Smooth muscle cell (in vitro differentiated cells): Measurements from ENCODE around the gene ST6GAL2. TPM values are rescaled to one million over a fixed set of nuclear protein-coding genes. Genes with fewer than 3 reads are reported as not detected.

ENCODE experiments used
- DNase-seq: peaks from one replicate; lab custom pipeline; 2025; ENCODE audit not compliant: unreplicated experiment; lab: John Stamatoyannopoulos, UW
- H2AFZ ChIP-seq: fragments of 200-600 bp; sonication (generic); 2 replicates; pipeline ENCODE4 v1.6.0; 2016; ENCODE audit warnings: antibody characterized with exemption, low read depth, mild to moderate bottlenecking
- H3F3A ChIP-seq: fragments of 200-600 bp; sonication (generic); 2 replicates; pipeline ENCODE4 v1.6.0; 2017; ENCODE audit warnings: antibody characterized with exemption, low read depth
- H3K27ac ChIP-seq: fragments of 200-600 bp; sonication (generic); 2 replicates; pipeline ENCODE4 v1.5.1; 2016; ENCODE audit warnings: low read depth, mild to moderate bottlenecking
- H3K27me3 ChIP-seq: fragments of 200-600 bp; sonication (generic); 2 replicates; pipeline ENCODE4 v1.6.1; 2016; ENCODE audit warnings: low read depth, mild to moderate bottlenecking
- H3K36me3 ChIP-seq: fragments of 200-600 bp; sonication (generic); 2 replicates; pipeline ENCODE4 v1.5.1; 2016; ENCODE audit warnings: low read depth
- H3K4me1 ChIP-seq: fragments of 200-600 bp; sonication (generic); 2 replicates; pipeline ENCODE4 v1.5.1; 2016; ENCODE audit warnings: low read depth
- H3K4me2 ChIP-seq: fragments of 200-600 bp; sonication (generic); 2 replicates; pipeline ENCODE4 v1.6.0; 2016; ENCODE audit warnings: mild to moderate bottlenecking
- H3K4me3 ChIP-seq: fragments of 200-600 bp; sonication (generic); 2 replicates; pipeline ENCODE4 v1.5.1; 2016; ENCODE audit warnings: mild to moderate bottlenecking
- H3K79me2 ChIP-seq: fragments of 200-600 bp; sonication (generic); 2 replicates; pipeline ENCODE4 v1.6.0; 2016; ENCODE audit warnings: low read depth, mild to moderate bottlenecking
- H3K9ac ChIP-seq: fragments of 200-600 bp; sonication (generic); 2 replicates; pipeline ENCODE4 v1.6.0; 2016; ENCODE audit warnings: low read depth
- H3K9me3 ChIP-seq: fragments of 200-600 bp; sonication (generic); replicated peaks from 2 replicates; pipeline ENCODE4 v1.5.1; 2016; ENCODE audit warnings: low read depth
- H4K20me1 ChIP-seq: fragments of 200-600 bp; sonication (generic); 2 replicates; pipeline ENCODE4 v1.6.0; 2016; ENCODE audit warnings: low read depth
- CTCF ChIP-seq: fragments of 200-600 bp; sonication (generic); IDR thresholded peaks from 2 replicates; pipeline ENCODE4 v1.5.1; 2017; ENCODE audit warnings: borderline replicate concordance, mild to moderate bottlenecking, antibody characterized with exemption; ENCODE audit not compliant: insufficient read depth, poor library complexity, severe bottlenecking
- WGBS: methylation state at CpG from one replicate; pipeline ENCODE4 v1.1.7; 2016; ENCODE audit warnings: low lambda C conversion rate; 5-methylcytosine and 5-hydroxymethylcytosine counted together
- polyA plus RNA-seq: library from polyadenylated mRNA; unstranded; fragments of >200 nt; fragmentation: Nextera tagmentation; extraction: Ambion mirVana; gene quantifications from 2 replicates; pipeline ENCODE4 v1.2.1, GENCODE V29; 2016
- total RNA-seq: library from RNA; depleted of rRNA; stranded (reverse); fragments of >200 nt; gene quantifications from 2 replicates; pipeline ENCODE4 v1.2.3, GENCODE V29; 2014

ST6GAL2 gene
- total RNA-seq = 64.6 and 140 TPM in 2 replicates
- polyA plus RNA-seq = 26.1 and 42.5 TPM in 2 replicates

GRCh38 chr2:106885971-106886915 is at the start of gene ST6GAL2:
TSS of gene ST6GAL2 (minus strand) at chr2:106886167. CDS start at chr2:106843977, 42,190 bp downstream.
- Histone ChIP-seq H3K4me1 (peaks cover 4% of the 10 kb centered on the region), H3K4me3 (peak within 1 kb of the TSS; percentile 91), H3K9ac (peak within 1 kb of the TSS; percentile 71), H3K36me3 (no peaks in the 10 kb centered on the region), H3K4me2 (peak within 1 kb of the TSS; percentile 93), H3K9me3 (no peaks in the 10 kb centered on the region), H2AFZ (peak within 1 kb of the TSS; percentile 81), H3F3A (peaks cover 6% of the 10 kb centered on the region), H3K79me2 (peaks cover 47% of the 10 kb centered on the region), H3K27me3 (peaks cover 5% of the 10 kb centered on the region), H3K27ac (peak within 1 kb of the TSS; percentile 71), H4K20me1 (peaks cover 28% of the 10 kb centered on the region)
- DNase-seq = peak; percentile 42
- no peak for TF ChIP-seq CTCF
- WGBS = 2% methylated on average over 83 of the region's 118 CpGs

DNA sequence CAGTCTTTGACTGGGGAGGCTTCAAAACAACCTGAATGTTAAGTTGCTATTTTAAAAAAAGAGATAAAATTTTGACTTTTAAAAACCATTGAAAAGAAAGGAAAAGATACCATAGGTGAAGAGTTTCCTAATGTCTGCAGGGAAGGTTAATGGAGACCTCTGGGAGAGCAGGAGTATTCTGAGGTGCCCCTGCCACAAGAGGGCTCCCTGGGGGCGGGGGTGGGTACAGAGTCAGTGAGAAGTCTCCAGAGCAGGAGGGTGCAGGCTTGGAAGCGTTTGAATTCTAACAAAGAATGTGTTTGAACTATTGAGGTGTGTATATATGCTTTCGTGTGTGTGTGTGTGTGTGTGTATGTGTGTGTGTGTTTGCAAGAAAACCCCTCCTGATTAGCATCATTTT is 46.7 kb upstream of the ST6GAL2 start:
- Histone ChIP-seq H3K4me2 (no peak overlapping the region), H3F3A (no peaks in the 10 kb centered on the region), H3K4me3 (no peak overlapping the region), H3K9me3 (peaks cover 3% of the 10 kb centered on the region), H4K20me1 (no peaks in the 10 kb centered on the region), H3K4me1 (no peaks in the 10 kb centered on the region), H3K36me3 (no peaks in the 10 kb centered on the region), H2AFZ (no peak overlapping the region), H3K79me2 (no peaks in the 10 kb centered on the region), H3K27me3 (no peaks in the 10 kb centered on the region), H3K27ac (no peak overlapping the region), H3K9ac (no peak overlapping the region)
- no peak for TF ChIP-seq CTCF
- DNase-seq = no peak
- whole genome bisulfite sequencing = 63% methylated on average over 3 of the region's 3 CpGs

DNA sequence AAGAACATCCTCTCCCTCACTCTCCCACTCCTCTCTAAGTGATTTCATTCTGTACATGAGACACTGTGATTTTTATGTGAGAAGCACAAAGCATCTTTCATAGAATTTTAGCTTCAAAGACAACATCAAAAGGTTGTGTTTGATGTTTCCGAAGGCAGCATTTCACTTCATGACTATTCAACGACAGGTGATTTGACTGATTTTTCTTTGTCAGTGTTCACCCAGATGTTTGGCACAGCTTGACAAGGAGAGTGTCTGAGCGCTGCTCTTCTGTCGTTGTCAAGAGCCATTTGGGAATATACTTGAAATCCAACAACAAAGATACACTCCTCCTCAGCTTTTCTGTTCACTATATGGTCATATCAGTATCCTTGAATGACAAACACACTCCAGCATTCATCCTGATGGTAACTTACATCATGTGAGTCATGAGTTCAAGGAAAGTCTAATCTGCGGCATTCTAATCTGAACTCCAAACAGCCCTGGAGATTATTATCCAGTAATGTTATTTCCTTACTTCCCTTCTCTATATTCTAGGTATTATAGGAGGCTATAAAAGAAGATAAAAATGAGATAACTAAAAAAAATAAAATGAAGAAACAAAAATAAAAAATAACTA is 45.9 kb upstream of the ST6GAL2 start:
- no peaks in the 10 kb centered on the region for H3K79me2 ChIP-seq
- H3K9ac ChIP-seq = no peak overlapping the region
- H3K4me2 ChIP-seq = no peak overlapping the region

More for the DNA sequence above, 45.9 kb upstream of the ST6GAL2 start:
- Histone ChIP-seq H3K9me3 (peaks cover 8% of the 10 kb centered on the region), H3K4me3 (no peak overlapping the region), H3K27ac (no peak overlapping the region), H2AFZ (no peak overlapping the region), H3F3A (no peaks in the 10 kb centered on the region), H3K27me3 (no peaks in the 10 kb centered on the region), H3K4me1 (no peaks in the 10 kb centered on the region), H3K36me3 (no peaks in the 10 kb centered on the region), H4K20me1 (no peaks in the 10 kb centered on the region)
- WGBS = 76% methylated on average over 5 of the region's 5 CpGs
- no peak for DNase-seq
- no peak for TF ChIP-seq CTCF
